ENCODE data around the gene MAGEB18.

The MAGEB18 gene

DNA sequence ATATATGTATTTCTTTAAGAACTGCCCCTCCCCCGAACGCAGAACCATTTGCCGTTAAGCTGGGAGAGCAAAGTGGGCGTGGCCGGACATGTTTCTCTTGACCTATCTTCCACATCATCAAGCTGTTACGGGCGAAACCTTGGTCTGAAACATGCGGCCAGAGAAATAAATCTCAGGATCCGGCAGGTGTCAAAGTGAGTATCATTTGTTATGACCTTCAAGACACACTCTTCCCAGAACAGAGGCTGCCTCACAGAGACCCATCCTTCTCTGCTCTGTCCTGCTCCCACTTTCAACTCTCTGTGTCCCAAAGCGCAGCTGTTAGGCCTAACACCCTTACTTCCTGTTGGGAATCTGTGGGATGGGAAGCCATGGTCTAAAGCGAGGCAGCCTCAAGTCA, at the start of gene MAGEB18:
Gene MAGEB18, plus strand, starts transcription at position 70 of the 400 bp plus-strand sequence. CDS start 643 bp downstream, outside the sequence.
- no peak for DNase-seq

DNA sequence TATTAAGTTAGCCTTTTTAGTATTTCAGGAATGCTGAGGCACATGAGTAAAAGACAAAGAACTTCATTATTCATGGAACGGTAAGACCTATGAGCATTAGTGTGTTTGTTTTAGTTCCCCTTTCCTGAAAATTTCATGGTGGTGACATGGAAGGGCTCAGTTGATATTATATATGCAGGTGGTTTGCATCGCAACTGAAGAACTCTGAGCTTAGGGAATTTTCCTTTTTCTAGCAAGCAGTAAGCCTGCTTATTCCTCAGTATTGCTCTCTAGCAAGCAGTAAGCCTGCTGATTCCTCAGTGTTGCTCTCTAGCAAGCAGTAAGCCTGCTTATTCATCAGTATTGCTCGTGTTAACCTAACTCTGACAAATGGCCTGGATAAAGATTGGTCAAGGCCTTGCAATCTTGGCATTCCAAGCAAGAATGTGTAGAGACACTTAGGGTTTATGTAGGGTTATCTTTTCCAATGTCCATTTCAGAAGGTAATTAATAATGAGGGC, 37.7 kb upstream of the MAGEB18 start:
- DNase-seq: no peak

DNA sequence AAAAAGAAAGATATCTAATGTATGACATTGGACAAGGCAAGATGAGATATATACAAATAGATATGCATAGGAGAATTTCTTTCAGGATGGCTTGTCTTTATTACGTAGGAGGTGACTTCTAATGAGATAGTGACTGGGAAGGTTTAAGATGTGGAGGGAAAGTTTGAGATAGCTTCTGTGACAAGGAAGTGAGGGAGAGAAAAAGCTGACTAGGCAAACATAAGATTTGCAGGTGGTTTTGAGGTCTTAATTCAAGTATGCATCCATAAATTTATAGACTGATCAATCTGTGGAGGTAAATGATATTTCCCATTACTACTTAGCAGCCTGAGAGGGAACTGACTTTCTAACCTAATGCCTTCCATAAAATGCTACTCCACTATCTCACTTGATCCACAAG, 29.0 kb upstream of the MAGEB18 start:
- DNase-seq: no peak

DNA sequence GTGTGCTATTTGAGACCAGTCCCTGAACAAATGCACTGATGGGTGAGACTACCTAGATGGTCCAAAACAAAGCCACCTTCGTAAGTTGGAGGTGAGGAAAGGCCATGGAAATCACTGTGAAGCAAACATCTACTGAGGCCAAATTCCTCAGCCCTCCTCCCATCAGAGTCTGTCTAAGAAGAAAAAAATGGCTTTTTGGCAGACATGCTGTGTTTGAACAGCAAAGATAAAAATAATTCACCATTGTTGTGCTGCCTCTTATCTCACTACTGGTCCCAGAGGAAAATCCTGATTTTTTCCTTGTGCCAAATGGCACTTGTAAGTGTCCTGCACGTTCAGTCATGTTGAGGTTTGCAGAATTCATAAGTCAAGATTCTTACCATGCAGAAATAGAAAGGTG, 7.9 kb downstream of the MAGEB18 start:
- DNase-seq: no peak

DNA sequence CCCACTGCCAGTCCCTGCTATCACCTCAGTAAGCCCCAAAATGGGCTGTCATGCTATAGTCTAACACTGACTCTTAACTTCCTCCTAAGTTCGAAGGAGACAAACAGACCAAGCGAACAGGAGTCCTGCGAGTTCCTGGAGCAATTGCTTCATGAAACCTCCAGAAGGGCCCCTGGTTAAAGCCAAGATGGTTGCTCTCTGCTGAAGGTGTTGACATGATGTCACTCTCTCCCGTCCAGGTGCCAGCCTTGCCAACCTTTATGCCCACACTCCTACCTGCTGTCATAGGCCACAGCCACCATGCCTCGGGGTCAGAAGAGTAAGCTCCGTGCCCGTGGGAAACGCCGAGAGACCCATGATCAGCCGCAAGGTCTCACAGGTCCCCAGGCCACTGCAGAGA, 22.2 kb downstream of the MAGEB18 start, which contains the start of gene MAGEB6B:
Gene MAGEB6B, plus strand, starts transcription at position 301 of the 400 bp plus-strand sequence. Its CDS starts 0 bp downstream, at position 301.
- no peak for DNase-seq

Measured in CD4-positive, alpha-beta T cell treated with Interleukin-1 beta for 1 hour (primary cell).